ENCODE data around the gene RAD51B.
A peak's percentile ranks its signal among the peaks of the same experiment; 100 is the strongest.

RAD51B gene

DNA sequence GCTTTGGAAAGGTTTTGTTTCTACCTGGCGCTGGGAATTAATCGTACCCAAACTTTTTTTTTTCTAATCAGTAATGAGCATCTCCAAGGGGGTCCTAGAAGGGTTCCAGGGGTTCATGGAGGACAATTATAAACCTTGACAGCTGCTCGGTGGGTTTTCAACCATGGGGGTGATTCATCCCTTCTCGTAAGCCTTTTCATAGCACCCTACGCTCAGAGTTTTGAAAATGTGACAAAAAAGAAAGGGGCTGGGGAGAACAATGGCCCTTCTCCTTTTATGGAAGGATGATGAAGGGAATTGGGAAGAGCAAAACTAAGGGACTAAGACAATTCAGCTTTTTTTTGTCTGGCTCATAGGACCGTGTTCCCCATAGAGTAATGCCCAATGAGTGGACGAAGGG is 776.6 kb downstream of the RAD51B start:
- no peak for DNase-seq

DNA sequence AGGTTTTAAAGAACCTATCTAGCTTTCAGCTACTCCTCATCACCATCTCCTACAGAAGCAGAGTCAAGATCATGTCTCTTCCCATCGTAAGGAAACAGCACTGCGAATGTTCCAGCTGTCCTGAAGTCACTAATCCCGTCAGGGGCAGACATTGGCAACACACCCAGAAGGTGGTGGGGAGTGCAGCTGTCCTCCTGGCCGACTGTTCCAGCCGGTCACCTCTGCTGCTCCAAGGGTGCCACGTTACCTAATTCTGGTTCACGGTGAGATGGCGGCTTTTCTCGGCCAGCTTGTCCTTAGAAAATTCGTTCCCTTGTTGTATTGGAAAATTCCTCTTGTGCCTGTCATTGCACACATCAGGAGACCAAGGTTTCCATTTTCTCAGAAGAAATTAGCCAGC is 777.1 kb downstream of the RAD51B start:
- DNase-seq, result no peak

DNA sequence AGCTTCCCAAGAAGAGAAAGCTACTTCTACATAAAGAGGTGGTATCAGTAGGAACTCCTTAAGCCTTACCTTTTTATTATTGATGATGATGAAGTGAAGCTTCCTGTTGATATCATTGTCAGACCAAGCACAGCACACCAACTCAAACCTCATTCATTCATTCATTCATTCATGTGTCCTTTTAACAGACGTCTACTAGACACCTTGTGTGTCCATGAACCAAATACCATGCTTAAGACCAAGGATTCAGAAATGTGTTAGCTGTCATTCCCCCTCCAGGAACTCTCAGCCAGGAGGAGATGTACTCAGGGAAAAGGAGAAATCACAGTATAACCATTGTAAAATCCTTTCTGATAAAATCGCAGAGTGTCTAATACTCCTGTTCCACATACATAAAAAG is 778.5 kb downstream of the RAD51B start:
- no peak for DNase-seq

DNA sequence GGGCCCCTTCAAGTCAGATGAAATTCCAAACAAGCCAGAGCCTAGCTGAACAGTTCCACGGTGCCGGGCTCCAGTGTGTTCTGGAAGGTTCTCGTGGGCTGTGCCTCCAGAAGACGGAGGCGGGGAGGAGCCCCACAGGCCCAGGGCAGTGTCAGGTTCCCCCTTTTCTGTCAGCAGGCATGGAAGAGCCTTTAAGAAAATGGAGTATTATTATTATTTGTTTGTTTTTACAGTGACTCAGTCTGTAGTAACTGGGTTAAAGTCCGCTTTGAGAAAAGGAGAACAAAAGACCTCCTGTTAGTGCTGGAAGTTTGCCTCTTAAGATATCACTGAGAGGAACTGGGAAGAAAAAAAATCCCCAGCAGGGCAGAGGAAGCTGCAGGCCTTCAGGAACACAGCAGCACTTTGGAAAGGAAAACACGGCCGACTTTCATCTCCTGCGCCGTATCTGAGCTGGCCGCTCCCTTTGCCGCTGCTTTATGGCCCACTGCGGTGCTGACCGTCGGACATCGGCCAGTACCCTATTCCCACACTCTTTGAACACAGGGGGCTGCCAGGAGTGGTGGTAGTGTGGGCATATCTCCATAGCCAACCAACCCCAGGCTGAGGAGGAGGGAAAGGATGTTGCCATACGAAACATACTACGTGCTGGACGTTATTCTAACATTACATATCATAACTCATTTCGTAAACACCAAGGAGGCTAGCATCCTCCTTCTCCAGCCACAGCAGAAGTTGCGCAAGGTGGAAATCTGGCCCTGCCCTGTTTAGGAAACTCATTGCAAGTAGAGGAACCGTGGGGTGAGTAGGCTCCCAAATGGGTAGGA is 779.3 kb downstream of the RAD51B start:
- DNase-seq, result peak; percentile 91

DNA sequence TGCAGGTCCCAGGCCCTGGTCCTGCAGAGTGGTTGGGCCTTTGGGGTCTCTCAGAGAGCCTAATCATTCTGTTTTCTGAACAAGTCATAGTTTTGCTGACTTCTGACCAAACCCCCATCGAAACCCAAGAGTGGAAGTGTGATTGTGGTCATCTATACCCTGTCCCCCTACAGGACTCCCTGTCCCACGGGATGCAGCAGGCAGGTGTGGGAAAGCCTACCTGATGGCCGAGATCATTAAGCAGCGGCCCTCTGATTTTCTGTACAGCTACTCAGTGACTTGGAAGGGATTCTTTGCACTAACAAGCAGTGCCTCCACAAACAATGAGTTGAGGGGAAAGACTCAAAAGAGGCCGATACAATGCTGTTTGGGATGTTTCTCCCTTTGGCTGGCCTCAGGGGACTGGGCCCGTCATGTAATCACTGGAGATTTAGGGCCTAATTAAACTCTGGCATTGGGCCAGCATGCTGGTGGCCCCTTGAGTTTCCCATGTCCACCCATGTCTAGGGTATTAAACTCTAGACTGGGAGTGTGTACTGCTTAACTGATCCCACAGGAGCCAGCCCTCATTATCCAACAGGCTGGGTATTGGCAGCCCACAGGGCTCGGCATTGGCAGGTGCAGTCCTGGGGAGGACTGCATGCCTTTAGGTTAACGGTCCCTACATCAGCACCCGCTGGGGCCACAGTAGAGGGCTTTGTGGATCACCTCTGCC is 780.5 kb downstream of the RAD51B start:
- no peak for DNase-seq

DNA sequence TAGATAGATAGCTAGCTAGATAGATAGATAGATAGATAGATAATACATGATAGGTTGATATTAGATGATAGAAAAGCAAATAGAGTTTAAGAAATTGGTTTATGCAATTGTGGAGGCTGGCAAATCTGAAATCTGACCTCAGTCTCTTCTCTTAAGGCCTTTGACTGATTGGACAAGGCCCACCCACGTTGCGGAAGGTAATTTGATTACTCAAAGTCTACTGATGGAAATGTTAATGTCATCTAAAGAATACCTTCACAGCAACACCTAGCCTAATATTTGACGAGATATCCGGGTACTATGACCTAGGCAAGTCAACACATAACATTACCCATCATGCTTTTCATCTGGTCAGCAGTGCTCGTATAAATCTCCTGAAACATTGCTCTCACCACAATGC is 782.9 kb downstream of the RAD51B start:
- no peak for DNase-seq

DNA sequence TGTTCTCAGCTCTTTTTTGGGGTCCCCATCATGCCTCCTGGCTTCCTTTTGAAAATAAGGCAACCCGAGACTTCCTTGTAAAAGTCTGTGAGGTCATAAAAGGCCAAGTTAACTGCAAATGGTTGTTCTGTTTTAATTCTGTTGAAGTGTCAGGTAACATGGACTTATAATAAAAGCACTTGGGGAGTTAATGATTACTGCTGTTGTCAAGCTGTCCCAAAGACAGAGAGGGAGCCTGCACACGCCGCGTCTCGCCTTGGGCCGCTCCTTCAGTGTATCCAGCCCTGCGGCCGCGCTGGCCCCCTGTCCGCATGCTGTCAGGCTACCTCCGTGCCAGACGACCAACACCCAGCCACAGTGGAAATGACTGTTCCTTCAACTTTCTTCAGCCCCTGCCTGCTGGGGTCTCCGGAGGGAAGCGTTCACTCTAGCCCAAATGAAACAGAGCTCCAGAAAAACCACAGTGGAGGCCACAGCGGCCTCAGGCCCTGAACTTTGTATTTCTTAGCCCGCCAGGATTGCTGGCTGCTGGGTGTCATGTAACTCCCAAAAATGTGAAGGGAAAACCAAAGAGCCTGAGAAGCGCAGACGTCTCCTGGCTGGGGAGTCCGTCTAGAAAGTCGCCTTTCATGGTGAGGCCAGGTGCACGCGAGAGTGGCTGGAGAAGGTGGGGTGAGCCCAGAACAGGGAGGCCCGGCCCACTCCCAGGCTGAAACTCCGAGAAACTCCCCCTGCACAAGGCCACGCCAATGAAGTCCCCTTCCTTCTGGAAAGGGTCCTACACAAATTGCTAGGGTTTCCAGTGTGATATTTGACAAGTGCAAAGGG is 784.2 kb downstream of the RAD51B start:
- DNase-seq, result no peak

DNA sequence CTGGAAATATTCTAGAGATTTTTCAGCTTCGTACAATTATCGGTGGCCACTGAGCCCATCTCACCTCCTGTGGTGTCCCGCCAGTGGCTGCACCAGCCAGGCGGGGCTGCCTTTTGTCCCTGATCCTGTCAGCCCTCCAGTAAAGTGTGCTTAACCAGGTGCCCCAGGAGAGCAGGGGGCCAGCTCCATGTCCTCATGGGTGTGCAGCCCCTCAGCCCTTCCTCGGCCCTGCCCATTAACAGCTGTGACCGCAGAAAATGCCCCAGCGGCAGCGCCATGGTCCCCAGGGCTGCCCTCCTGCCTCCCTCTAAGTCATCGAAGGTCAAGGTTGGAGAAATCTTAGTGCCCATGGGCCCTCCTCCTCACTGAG is 784.8 kb downstream of the RAD51B start:
- DNase-seq, result no peak

DNA sequence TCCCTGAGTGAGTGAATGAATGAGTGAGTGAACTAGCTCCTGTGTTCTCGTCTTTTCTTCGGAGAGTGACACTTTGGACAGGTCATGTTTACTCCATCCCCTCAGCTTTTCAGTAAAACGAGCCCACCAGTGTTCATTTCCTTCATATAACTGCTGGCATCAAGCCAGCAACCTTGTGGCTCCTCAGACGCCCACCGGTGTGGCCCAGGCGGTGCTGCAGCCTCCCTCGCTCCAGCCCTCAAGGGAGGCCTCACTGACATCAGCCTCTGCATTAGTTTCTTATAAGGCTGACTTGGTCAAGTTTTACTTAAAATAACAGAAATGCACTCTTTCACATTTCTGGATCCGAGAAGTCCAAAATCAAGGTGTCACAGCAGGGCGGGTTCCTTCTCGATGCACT is 785.2 kb downstream of the RAD51B start:
- DNase-seq, result no peak

DNA sequence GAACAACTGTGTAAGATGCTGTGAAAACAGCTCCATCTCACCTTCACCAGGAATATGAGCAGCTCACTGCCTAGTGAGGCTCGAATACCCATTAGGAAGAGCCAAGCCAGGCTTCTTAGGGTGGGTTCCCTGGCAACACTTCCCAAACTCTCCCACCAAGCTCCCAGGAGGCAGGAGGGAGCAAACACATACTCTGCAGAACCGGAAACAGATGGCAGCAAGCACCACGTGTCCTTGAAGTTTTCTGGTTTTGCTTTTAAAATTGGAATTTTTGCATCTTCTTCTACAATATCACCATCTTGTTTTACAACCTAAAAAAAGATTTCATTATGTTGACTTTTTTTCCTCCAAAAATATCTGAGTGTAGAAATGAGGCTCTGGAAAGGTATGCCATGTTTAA is 786.6 kb downstream of the RAD51B start:
- DNase-seq, result no peak

DNA sequence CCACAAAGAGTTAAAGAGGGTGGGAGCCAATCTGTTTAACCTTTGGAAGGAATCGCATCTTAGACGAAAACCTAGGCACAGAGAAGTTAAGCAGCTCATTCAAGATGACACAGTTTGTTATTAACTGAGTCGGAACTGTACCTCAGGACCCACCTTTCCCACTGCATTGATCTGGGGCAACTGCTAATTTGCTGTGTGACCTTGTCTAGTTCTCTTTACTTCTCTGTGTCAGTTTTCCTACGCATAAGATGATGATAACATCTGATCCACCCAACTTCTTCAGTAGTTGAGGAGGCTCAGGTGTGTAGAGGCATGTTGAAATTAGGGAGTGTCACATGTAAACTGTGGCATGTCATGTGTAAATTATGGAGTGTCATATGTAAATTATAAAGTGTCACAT is 787.1 kb downstream of the RAD51B start:
- DNase-seq, result no peak

DNA sequence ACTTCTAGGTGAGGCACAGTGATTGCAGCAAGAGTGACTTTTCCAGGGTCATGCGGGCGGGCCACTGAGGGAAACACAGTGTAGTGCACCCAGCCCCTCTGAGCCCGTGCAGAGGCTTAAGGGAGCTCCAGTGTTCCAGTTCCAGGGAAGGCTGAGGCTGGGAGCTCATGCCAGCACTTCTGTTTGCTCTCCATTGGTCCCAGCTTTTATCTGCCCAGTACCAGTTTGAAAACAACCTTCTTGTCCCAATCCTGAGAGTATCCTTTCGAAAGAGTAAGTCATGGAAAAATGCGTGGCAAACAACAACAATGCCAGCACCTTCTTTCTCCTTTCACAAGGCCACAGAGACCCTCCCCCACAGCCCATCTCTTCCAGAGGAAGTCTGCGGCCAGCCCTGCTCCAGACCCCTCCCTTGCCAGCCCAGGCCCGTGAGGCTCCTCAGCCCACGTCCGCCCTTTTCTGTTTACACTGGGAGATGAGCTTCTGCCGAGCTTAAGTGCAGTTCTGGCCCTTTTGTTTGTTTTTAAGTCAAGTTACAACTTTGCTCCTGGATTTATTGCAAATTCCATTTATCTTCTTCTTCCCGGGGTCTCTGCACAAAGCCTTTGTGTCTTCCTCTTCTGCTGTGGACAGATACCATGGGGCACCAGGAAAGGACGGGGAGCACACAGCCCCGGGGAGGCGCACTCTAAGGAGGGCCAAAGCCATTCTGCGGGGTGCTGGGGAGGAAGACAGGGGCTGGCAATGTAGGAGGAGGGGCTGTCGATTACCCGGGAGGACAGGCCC is 787.7 kb downstream of the RAD51B start:
- no peak for DNase-seq

DNA sequence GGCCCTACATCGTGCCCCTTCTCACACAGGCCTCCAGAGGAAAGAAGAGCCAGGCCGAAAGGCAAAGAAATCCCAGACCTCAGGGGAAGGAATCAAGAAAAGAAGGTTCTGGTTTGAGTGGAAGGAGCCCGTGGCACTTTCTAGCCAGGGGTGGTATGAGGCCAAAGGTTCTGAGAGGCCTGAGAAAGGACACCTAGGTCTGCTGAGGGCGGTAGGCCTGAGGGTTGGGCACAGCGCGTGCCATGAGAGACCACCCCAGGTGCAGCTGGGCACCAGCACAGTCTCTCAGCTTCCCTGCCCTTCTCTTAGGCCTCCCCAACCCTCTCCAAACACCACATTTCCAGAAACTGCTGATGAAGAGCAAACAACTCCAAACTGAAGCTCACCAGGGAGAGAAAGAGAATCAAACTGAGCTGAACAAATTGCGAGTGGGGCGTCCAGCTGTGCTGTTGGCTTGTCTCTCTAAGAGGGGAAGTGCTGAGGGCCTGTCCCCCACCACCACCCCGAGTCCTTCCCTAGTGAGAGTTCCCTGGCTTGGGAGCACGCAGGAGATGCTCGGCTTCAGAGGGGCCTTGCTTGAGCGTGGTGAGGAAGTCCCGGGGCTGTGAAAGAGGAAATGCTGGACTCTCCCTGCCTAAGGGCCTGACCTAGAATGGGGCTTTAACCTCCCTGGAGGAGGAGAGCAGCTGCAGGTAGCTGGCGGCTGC is 788.4 kb downstream of the RAD51B start:
- peak; percentile 53 for DNase-seq

DNA sequence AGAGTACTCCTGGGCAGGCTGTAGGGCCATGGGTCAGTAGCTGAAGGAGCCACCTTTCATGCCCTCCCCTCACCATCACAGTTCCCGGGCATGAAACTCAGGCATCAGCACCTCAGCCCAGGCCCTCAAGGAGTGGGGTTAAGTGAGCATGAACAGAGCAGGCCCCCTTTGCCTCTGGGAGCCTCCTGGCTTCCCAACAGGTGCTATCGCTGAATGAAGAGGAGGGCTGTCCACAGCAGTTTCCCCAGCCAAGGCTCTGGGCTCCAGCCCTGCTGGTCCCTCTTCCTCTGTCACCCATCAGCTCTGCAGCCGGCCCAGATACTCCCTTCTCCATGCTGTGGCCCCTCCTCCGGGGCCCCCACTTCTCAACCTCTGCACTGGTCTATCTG is 789.0 kb downstream of the RAD51B start:
- DNase-seq, result no peak

DNA sequence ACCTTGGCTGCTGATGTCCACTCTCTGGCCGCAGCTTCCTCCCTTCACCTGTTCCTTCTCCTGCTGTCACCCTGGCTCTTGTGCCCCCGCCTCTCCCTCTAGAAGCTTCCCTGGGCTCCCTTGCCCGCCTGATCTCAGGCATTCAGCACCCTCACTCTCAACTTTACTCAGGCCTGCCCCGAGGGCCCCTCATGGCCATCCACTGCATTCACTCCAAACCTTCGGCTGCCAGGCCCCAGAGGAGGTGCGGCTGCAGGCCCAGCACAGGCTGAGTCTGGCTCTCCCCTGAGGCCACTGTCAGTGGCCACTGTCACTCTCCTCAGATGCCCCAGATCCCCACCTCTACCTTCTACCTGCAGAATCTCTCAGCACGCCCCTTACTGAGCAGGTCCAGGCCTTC is 789.4 kb downstream of the RAD51B start:
- no peak for DNase-seq

DNA sequence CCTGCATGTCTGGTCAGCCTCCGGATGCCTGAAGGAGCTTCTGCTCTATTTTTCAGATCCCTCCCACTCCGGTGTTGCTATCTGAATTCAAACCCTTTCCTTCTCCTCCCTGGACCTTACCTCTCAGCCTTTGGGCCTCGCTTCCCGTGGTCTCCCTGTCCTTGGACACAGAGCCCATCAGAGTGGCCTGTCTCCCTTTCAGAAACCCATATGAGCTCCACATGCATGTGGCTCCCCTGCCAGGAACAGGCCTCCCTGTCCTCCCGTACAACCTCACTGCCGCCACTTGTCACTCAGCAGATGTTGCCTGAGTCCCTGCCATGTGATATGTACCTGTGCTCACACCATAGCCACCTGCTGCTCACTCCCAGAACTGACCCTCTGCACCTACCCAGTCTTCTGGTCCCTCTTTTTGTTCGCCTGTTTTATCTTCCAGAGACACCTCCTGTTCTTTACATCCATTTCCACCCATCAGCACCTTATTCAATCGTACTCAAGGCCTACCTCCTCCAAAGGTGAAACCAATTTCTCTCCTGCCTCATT is 790.7 kb downstream of the RAD51B start:
- DNase-seq, result no peak

DNA sequence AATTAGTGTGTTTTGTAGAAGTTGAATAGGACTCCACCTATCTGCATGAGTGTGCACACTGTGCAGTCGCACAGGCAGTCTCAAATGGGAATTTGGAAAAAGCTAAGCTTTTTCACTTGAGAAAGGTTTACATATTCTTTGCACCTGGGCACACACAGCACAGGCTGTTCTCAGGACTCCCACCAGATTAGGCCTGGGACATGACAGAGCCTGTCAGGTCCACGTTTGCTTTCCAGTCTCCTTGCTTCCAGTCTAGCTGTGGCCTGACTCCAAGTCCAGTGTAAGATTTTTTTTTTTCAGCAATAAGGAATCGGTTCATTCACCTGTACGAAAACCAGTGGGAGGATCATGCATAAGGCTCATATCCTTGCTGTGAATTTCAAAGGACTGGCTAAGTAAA is 792.0 kb downstream of the RAD51B start:
- DNase-seq, result no peak

DNA sequence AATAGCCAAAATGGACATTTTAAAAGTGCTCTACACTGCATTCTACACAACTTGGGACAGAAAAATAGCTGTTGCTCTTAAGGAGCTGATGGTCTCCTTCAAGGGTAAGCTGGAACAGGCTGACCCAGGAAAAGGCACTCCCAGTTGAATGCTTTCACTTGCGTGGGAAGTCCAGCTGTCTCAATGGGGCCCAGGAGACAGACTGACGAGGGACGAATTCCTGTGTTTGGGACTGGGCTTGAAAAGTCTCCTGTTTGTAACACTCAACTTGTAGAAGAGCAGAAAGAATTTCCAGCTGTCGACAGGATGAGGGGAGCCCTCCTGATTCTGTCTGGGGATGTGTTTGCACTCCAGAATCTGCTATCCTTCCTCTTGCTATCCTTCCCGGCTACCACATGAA is 792.5 kb downstream of the RAD51B start:
- DNase-seq, result no peak

DNA sequence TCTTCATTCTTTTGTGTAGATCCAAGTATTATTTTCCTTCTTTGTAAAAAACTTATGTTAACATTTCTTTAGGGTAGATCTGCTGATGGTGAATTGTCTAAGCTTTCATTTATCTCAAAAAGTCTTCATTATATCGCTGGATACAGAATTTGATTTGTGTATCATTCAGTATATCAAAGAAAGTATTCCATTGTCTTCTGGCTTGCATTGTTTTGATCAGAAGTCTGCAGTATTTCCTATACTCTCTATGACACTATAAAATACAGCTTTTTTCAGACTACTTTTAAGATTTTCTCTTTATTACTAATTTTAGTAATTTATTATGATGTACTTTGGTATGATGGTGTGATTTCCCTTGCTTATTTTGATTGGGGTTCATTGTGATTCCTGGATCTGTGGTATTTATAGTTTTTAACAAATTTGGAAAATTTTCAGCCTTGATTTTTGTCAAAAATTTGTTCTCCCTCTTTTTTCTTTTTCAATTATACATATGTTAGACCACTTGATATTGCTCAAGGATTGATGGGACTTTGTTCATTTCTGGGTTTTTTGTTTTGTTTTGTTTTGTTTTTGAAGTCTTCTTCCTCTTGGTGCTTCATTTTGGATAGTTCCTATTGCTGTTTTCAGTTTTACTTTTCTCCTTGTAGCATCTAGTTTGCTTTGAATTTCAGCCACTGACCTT is 796.8 kb downstream of the RAD51B start:
- no peak for DNase-seq

DNA sequence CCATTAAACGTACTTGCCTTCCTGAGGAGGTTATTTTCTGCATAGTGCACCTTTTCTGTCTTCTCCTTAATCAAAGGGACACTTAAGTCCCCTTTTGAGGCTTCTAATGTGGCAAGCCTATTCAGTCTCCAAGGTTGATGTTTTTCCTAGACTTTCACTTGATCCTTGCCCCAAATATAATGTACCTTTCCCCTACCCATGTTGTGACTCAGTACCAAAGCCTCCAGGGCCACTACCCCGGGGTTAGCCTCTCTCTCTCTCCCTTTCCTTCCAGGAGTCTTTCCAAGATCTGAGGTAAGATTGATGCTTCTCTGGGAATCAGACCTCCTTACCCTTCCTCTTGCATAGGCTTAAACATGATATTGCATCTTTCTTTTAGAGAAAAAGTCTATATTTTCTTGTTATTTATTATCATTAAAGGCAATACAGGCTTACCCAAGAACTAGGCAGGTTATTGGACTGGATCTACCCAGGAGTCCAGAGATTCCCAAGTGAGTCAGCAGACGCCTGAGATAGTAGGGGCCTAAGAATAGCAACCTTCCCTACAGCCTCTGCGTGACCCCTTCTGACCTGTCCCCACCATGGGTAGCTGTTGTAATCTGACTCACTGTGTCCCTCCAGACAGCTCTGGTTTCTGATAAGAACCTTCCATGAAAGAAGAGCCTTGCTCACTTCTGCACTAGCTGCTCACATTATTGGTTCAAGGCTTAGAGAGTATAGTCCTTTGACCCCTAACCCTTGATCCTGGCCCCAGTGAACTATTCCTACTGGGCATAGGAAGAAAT is 800.4 kb downstream of the RAD51B start:
- no peak for DNase-seq

All from MV-4-11 (cell line).